H7 (cell line): Measurements from ENCODE around the gene YTHDF2. TPM values are rescaled to one million over a fixed set of nuclear protein-coding genes. Genes with fewer than 3 reads are reported as not detected.

Source experiments
- DNase-seq: peaks from one replicate; pipeline ENCODE4 v3.0.0; 2012
- H3K27me3 ChIP-seq: 2 replicates; pipeline ENCODE4 v1.6.0; 2011; ENCODE audit warnings: mild to moderate bottlenecking, low read length; ENCODE audit not compliant: control insufficient read depth, insufficient read depth
- H3K36me3 ChIP-seq: replicated peaks from 2 replicates; pipeline ENCODE4 v1.5.1; 2011; ENCODE audit warnings: low read length; ENCODE audit not compliant: control insufficient read depth, insufficient read depth
- H3K4me3 ChIP-seq: 2 replicates; pipeline ENCODE4 v1.5.1; 2011; ENCODE audit warnings: low read depth, mild to moderate bottlenecking, control low read depth, low read length, moderate library complexity; ENCODE audit not compliant: insufficient read depth
- total RNA-seq: library from RNA; depleted of rRNA; stranded (reverse); fragments of >200 nt; shearing (Covaris generic); gene quantifications from 2 replicates; pipeline ENCODE4 v1.2.3, GENCODE V29; 2014

YTHDF2 gene
- total RNA-seq, 1 experiment from 2014 or later, result 114 TPM

GRCh38 chr1:28803051-28803450, 66.3 kb downstream of the YTHDF2 start:
- DNase-seq, result no peak
- Histone ChIP-seq H3K27me3 (no peaks in the 10 kb centered on the region), H3K4me3 (no peak overlapping the region), H3K36me3 (no peaks in the 10 kb centered on the region)

GRCh38 chr1:28803662-28804061, 66.9 kb downstream of the YTHDF2 start:
- Histone ChIP-seq H3K36me3 (no peaks in the 10 kb centered on the region), H3K4me3 (no peak overlapping the region), H3K27me3 (no peaks in the 10 kb centered on the region)
- DNase-seq, result no peak

- no peaks in the 10 kb centered on the region for H3K27me3 ChIP-seq
- H3K4me3 ChIP-seq, result no peak overlapping the region
- no peak for DNase-seq
- H3K36me3 ChIP-seq, result no peaks in the 10 kb centered on the region
These were observed 67.3 kb downstream of the YTHDF2 start for GRCh38 chr1:28804071-28804470.

GRCh38 chr1:28807046-28807445, 70.3 kb downstream of the YTHDF2 start:
- Histone ChIP-seq H3K4me3 (no peak overlapping the region), H3K36me3 (no peaks in the 10 kb centered on the region), H3K27me3 (peaks cover 19% of the 10 kb centered on the region)
- DNase-seq, result no peak

- Histone ChIP-seq H3K27me3 (peaks cover 28% of the 10 kb centered on the region), H3K4me3 (no peak overlapping the region), H3K36me3 (no peaks in the 10 kb centered on the region)
- no peak for DNase-seq
These were observed 71.2 kb downstream of the YTHDF2 start for GRCh38 chr1:28807986-28808385.

DNA sequence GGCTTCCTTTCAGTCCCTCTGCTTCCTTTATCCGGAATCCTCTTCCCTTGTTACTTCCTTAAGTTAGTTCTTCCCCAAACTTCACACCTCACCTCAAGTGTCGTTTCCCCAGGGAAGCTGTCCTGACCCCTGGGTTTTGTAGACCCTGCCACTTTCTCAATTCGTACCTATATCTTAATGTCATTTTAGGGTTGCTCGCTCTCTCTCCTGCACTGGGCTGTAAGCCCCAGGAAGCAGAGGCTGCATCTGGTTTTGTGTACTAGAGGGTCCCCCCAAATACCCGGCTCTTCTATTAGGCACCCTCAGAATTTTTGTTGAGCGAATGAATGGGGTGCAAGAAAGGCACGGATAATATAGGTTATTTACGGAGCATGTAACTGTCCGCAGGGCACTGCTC, 74.6 kb downstream of the YTHDF2 start:
- H3K36me3 ChIP-seq, result no peaks in the 10 kb centered on the region
- no peak for DNase-seq
- peaks cover 39% of the 10 kb centered on the region for H3K27me3 ChIP-seq
- H3K4me3 ChIP-seq, result no peak overlapping the region

- DNase-seq, result peak; percentile 92
- peak within 1 kb of the TSS; percentile 42 for H3K4me3 ChIP-seq
- peaks cover 39% of the 10 kb centered on the region for H3K27me3 ChIP-seq
- no peaks in the 10 kb centered on the region for H3K36me3 ChIP-seq
These were observed 75.3 kb downstream of the YTHDF2 start, which contains the start of gene OPRD1 for GRCh38 chr1:28811766-28812668. OPRD1 (plus strand) TSS chr1:28812170; CDS start chr1:28812384, 214 bp downstream.

- no peaks in the 10 kb centered on the region for H3K36me3 ChIP-seq
- no peak for DNase-seq
- peaks cover 39% of the 10 kb centered on the region for H3K27me3 ChIP-seq
- H3K4me3 ChIP-seq, result peak overlapping the region; percentile 42
These were observed 76.1 kb downstream of the YTHDF2 start for GRCh38 chr1:28812669-28813468.

GRCh38 chr1:28813931-28814465, 77.3 kb downstream of the YTHDF2 start:
- Histone ChIP-seq H3K36me3 (no peaks in the 10 kb centered on the region), H3K4me3 (no peak overlapping the region), H3K27me3 (peaks cover 39% of the 10 kb centered on the region)
- no peak for DNase-seq

DNA sequence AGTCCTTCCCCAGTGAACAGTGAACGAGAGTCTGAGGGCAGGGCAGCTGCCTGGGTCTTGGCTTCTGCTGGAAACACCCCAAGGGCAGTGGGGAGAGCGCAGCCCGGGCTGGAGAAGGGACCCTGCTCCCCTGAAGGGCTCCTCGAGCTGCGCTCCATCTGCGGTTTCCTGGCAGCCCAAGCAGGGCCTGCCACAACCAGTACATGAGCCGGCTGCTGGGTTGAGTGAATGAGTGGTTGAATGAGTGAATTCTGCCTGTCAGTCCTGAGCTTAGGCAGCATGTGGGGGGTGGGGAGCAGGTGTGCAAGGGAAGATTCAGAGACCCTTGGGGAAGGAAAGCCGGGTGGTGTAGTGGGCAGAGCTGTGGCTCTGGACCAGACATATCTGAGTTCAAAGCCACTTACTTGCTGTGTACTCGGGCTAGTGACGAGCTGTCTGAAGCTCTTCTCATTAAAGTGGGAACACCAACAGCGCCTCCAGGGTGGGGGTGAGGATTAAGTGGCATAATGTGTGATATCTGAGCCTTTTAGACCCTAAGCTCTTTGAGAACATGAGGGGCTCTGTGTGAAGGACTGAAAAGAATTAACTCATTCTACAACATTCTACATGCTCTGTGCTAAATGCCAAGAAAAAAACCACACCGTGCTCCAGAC, 78.9 kb downstream of the YTHDF2 start:
- H3K4me3 ChIP-seq, result no peak overlapping the region
- peaks cover 33% of the 10 kb centered on the region for H3K27me3 ChIP-seq
- H3K36me3 ChIP-seq, result no peaks in the 10 kb centered on the region
- peak; percentile 53 for DNase-seq

GRCh38 chr1:28817133-28817532, 80.4 kb downstream of the YTHDF2 start:
- H3K36me3 ChIP-seq, result no peaks in the 10 kb centered on the region
- no peak overlapping the region for H3K4me3 ChIP-seq
- no peak for DNase-seq
- peaks cover 20% of the 10 kb centered on the region for H3K27me3 ChIP-seq

DNA sequence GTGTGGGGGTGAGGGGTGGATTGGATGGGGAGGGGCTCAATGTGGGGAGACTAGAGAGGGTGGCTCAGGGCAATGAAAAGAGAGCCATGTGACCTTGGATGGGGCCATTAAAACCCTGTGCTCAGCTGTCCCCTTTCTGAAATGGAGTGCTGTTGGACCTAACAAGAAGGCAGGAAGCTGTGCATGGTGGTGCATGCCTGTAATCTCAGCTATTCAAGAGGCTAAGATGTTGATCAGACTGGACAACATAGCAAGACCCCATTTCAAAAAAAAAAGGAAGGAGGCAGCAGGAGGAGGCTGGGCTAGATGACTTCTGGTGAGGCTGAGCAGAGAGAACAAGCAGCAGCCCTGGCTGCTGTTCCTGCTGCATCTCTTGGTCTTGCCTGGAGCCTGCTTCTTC, 82.3 kb downstream of the YTHDF2 start:
- DNase-seq, result no peak
- no peak overlapping the region for H3K4me3 ChIP-seq

More for the DNA sequence above, 82.3 kb downstream of the YTHDF2 start:
- no peaks in the 10 kb centered on the region for H3K36me3 ChIP-seq
- H3K27me3 ChIP-seq, result peaks cover under 1% of the 10 kb centered on the region; the same call in 1 of the 2 replicates
